Measurements from ENCODE around the gene CHN2.
A peak's percentile ranks its signal among the peaks of the same experiment; 100 is the strongest.

CHN2 gene

GRCh38 chr7:29340696-29341095 is 146.1 kb downstream of the CHN2 start:
- Histone ChIP-seq H3K4me1 (ENCODE audit: control insufficient read depth, low read depth, low read length) (peaks cover 3% of the 10 kb centered on the region), H3K27ac (ENCODE audit: low read depth, low read length) (no peak overlapping the region), H3K4ac (ENCODE audit: low read depth, low read length) (no peak overlapping the region), H3K4me2 (ENCODE audit: low read length) (no peak overlapping the region), H3K23ac (ENCODE audit: low read length) (no peak overlapping the region), H2AK5ac (ENCODE audit: low read length) (no peak overlapping the region), H3K9ac (ENCODE audit: low read length) (no peak overlapping the region), H2BK5ac (ENCODE audit: low read length) (no peak overlapping the region), H3K79me2 (ENCODE audit: control insufficient read depth, insufficient read depth, low read length) (no peaks in the 10 kb centered on the region), H3K4me3 (ENCODE audit: low read length) (no peak overlapping the region), H3K79me1 (ENCODE audit: low read length) (no peaks in the 10 kb centered on the region), H3K56ac (ENCODE audit: low read length) (no peak overlapping the region), H3K27me3 (ENCODE audit: insufficient read depth, low read length, poor library complexity) (no peaks in the 10 kb centered on the region), H2BK15ac (replicated peaks; ENCODE audit: low read depth) (no peak overlapping the region), H4K8ac (ENCODE audit: low read depth, low read length) (no peak overlapping the region), H4K5ac (ENCODE audit: low read length) (no peak overlapping the region), H3K18ac (ENCODE audit: low read length) (no peak overlapping the region), H3K36me3 (ENCODE audit: control insufficient read depth, insufficient read depth, low read length) (no peaks in the 10 kb centered on the region), H2BK120ac (ENCODE audit: low read depth, low read length) (no peak overlapping the region)
- no CpG with 5 or more reads among the region's 8 CpGs for WGBS (ENCODE audit: extremely low coverage, insufficient coverage, low lambda C conversion rate)
- no peak for DNase-seq

- H2AK5ac ChIP-seq (ENCODE audit: low read length), result no peak overlapping the region
- DNase-seq, result no peak
- H3K4ac ChIP-seq (ENCODE audit: low read depth, low read length), result no peak overlapping the region
- H3K4me3 ChIP-seq (ENCODE audit: low read length), result no peak overlapping the region
- no peak overlapping the region for H4K5ac ChIP-seq (ENCODE audit: low read length)
- H3K56ac ChIP-seq (ENCODE audit: low read length), result no peak overlapping the region
- peaks cover 3% of the 10 kb centered on the region for H3K4me1 ChIP-seq (ENCODE audit: control insufficient read depth, low read depth, low read length)
- H3K18ac ChIP-seq (ENCODE audit: low read length), result no peak overlapping the region
- no peaks in the 10 kb centered on the region for H3K36me3 ChIP-seq (ENCODE audit: control insufficient read depth, insufficient read depth, low read length)
- H3K79me2 ChIP-seq (ENCODE audit: control insufficient read depth, insufficient read depth, low read length), result no peaks in the 10 kb centered on the region
- WGBS (ENCODE audit: extremely low coverage, insufficient coverage, low lambda C conversion rate), result no CpG with 5 or more reads among the region's 7 CpGs
- no peaks in the 10 kb centered on the region for H3K79me1 ChIP-seq (ENCODE audit: low read length)
- no peak overlapping the region for H3K23ac ChIP-seq (ENCODE audit: low read length)
- H3K27me3 ChIP-seq (ENCODE audit: insufficient read depth, low read length, poor library complexity), result no peaks in the 10 kb centered on the region
- H3K27ac ChIP-seq (ENCODE audit: low read depth, low read length), result no peak overlapping the region
- no peak overlapping the region for H2BK15ac ChIP-seq (replicated peaks; ENCODE audit: low read depth)
- H3K4me2 ChIP-seq (ENCODE audit: low read length), result no peak overlapping the region
- no peak overlapping the region for H2BK5ac ChIP-seq (ENCODE audit: low read length)
- no peak overlapping the region for H3K9ac ChIP-seq (ENCODE audit: low read length)
- H4K8ac ChIP-seq (ENCODE audit: low read depth, low read length), result no peak overlapping the region
- no peak overlapping the region for H2BK120ac ChIP-seq (ENCODE audit: low read depth, low read length)
Measured at GRCh38 chr7:29341156-29341555, 146.6 kb downstream of the CHN2 start.

GRCh38 chr7:29342761-29343160 is 148.2 kb downstream of the CHN2 start:
- Histone ChIP-seq H3K79me1 (ENCODE audit: low read length) (no peaks in the 10 kb centered on the region), H2BK5ac (ENCODE audit: low read length) (no peak overlapping the region), H4K5ac (ENCODE audit: low read length) (no peak overlapping the region)

GRCh38 chr7:29343399-29343798 is 148.8 kb downstream of the CHN2 start:
- Histone ChIP-seq H3K36me3 (ENCODE audit: control insufficient read depth, insufficient read depth, low read length) (no peaks in the 10 kb centered on the region), H2BK120ac (ENCODE audit: low read depth, low read length) (no peak overlapping the region), H2BK15ac (replicated peaks; ENCODE audit: low read depth) (no peak overlapping the region), H2BK5ac (ENCODE audit: low read length) (no peak overlapping the region), H3K4me1 (ENCODE audit: control insufficient read depth, low read depth, low read length) (no peaks in the 10 kb centered on the region), H3K27me3 (ENCODE audit: insufficient read depth, low read length, poor library complexity) (no peaks in the 10 kb centered on the region), H3K56ac (ENCODE audit: low read length) (no peak overlapping the region), H3K18ac (ENCODE audit: low read length) (no peak overlapping the region), H3K4me3 (ENCODE audit: low read length) (no peak overlapping the region), H3K79me2 (ENCODE audit: control insufficient read depth, insufficient read depth, low read length) (no peaks in the 10 kb centered on the region), H3K4me2 (ENCODE audit: low read length) (no peak overlapping the region), H3K23ac (ENCODE audit: low read length) (no peak overlapping the region), H3K27ac (ENCODE audit: low read depth, low read length) (no peak overlapping the region), H4K8ac (ENCODE audit: low read depth, low read length) (no peak overlapping the region), H3K4ac (ENCODE audit: low read depth, low read length) (no peak overlapping the region), H3K9ac (ENCODE audit: low read length) (no peak overlapping the region), H3K79me1 (ENCODE audit: low read length) (no peaks in the 10 kb centered on the region), H4K5ac (ENCODE audit: low read length) (no peak overlapping the region), H2AK5ac (ENCODE audit: low read length) (no peak overlapping the region)
- no CpG with 5 or more reads among the region's 2 CpGs for WGBS (ENCODE audit: extremely low coverage, insufficient coverage, low lambda C conversion rate)
- DNase-seq, result no peak

More at GRCh38 chr7:29342761-29343160, 148.2 kb downstream of the CHN2 start:
- Histone ChIP-seq H3K27ac (ENCODE audit: low read depth, low read length) (no peak overlapping the region), H3K4me1 (ENCODE audit: control insufficient read depth, low read depth, low read length) (no peaks in the 10 kb centered on the region), H2BK120ac (ENCODE audit: low read depth, low read length) (no peak overlapping the region), H3K36me3 (ENCODE audit: control insufficient read depth, insufficient read depth, low read length) (no peaks in the 10 kb centered on the region), H3K4me3 (ENCODE audit: low read length) (no peak overlapping the region), H3K79me2 (ENCODE audit: control insufficient read depth, insufficient read depth, low read length) (no peaks in the 10 kb centered on the region), H3K23ac (ENCODE audit: low read length) (no peak overlapping the region), H3K56ac (ENCODE audit: low read length) (no peak overlapping the region), H2AK5ac (ENCODE audit: low read length) (no peak overlapping the region), H3K9ac (ENCODE audit: low read length) (no peak overlapping the region), H4K8ac (ENCODE audit: low read depth, low read length) (no peak overlapping the region), H3K4ac (ENCODE audit: low read depth, low read length) (no peak overlapping the region), H3K18ac (ENCODE audit: low read length) (no peak overlapping the region), H2BK15ac (replicated peaks; ENCODE audit: low read depth) (no peak overlapping the region), H3K27me3 (ENCODE audit: insufficient read depth, low read length, poor library complexity) (no peaks in the 10 kb centered on the region), H3K4me2 (ENCODE audit: low read length) (no peak overlapping the region)
- DNase-seq, result no peak
- no CpG with 5 or more reads among the region's 3 CpGs for WGBS (ENCODE audit: extremely low coverage, insufficient coverage, low lambda C conversion rate)

- no peak for DNase-seq
- no peak overlapping the region for H3K18ac ChIP-seq (ENCODE audit: low read length)
- no peak overlapping the region for H3K56ac ChIP-seq (ENCODE audit: low read length)
- no peaks in the 10 kb centered on the region for H3K79me1 ChIP-seq (ENCODE audit: low read length)
- no peak overlapping the region for H3K4me3 ChIP-seq (ENCODE audit: low read length)
- no CpG with 5 or more reads among the region's 4 CpGs for WGBS (ENCODE audit: extremely low coverage, insufficient coverage, low lambda C conversion rate)
- no peaks in the 10 kb centered on the region for H3K4me1 ChIP-seq (ENCODE audit: control insufficient read depth, low read depth, low read length)
- H3K4me2 ChIP-seq (ENCODE audit: low read length), result no peak overlapping the region
- H3K9ac ChIP-seq (ENCODE audit: low read length), result no peak overlapping the region
- no peak overlapping the region for H4K5ac ChIP-seq (ENCODE audit: low read length)
- H2BK15ac ChIP-seq (replicated peaks; ENCODE audit: low read depth), result no peak overlapping the region
- H2BK5ac ChIP-seq (ENCODE audit: low read length), result no peak overlapping the region
- H3K79me2 ChIP-seq (ENCODE audit: control insufficient read depth, insufficient read depth, low read length), result no peaks in the 10 kb centered on the region
- no peak overlapping the region for H3K27ac ChIP-seq (ENCODE audit: low read depth, low read length)
- no peaks in the 10 kb centered on the region for H3K27me3 ChIP-seq (ENCODE audit: insufficient read depth, low read length, poor library complexity)
- no peak overlapping the region for H2AK5ac ChIP-seq (ENCODE audit: low read length)
- H4K8ac ChIP-seq (ENCODE audit: low read depth, low read length), result no peak overlapping the region
- H3K36me3 ChIP-seq (ENCODE audit: control insufficient read depth, insufficient read depth, low read length), result no peaks in the 10 kb centered on the region
- no peak overlapping the region for H2BK120ac ChIP-seq (ENCODE audit: low read depth, low read length)
- H3K23ac ChIP-seq (ENCODE audit: low read length), result no peak overlapping the region
- H3K4ac ChIP-seq (ENCODE audit: low read depth, low read length), result no peak overlapping the region
Measured at GRCh38 chr7:29344334-29344978, 149.9 kb downstream of the CHN2 start.

- Histone ChIP-seq H2AK5ac (ENCODE audit: low read length) (no peak overlapping the region), H3K9ac (ENCODE audit: low read length) (no peak overlapping the region), H3K79me1 (ENCODE audit: low read length) (no peaks in the 10 kb centered on the region), H3K4me1 (ENCODE audit: control insufficient read depth, low read depth, low read length) (no peaks in the 10 kb centered on the region), H3K18ac (ENCODE audit: low read length) (no peak overlapping the region), H2BK5ac (ENCODE audit: low read length) (no peak overlapping the region), H3K27me3 (ENCODE audit: insufficient read depth, low read length, poor library complexity) (no peaks in the 10 kb centered on the region), H3K4me2 (ENCODE audit: low read length) (no peak overlapping the region), H4K8ac (ENCODE audit: low read depth, low read length) (no peak overlapping the region), H2BK120ac (ENCODE audit: low read depth, low read length) (no peak overlapping the region), H3K4me3 (ENCODE audit: low read length) (no peak overlapping the region), H3K79me2 (ENCODE audit: control insufficient read depth, insufficient read depth, low read length) (no peaks in the 10 kb centered on the region), H4K5ac (ENCODE audit: low read length) (no peak overlapping the region), H3K4ac (ENCODE audit: low read depth, low read length) (no peak overlapping the region), H3K27ac (ENCODE audit: low read depth, low read length) (no peak overlapping the region), H2BK15ac (replicated peaks; ENCODE audit: low read depth) (no peak overlapping the region), H3K56ac (ENCODE audit: low read length) (no peak overlapping the region), H3K36me3 (ENCODE audit: control insufficient read depth, insufficient read depth, low read length) (no peaks in the 10 kb centered on the region), H3K23ac (ENCODE audit: low read length) (no peak overlapping the region)
- DNase-seq, result peak; percentile 71
- WGBS (ENCODE audit: extremely low coverage, insufficient coverage, low lambda C conversion rate), result no CpG with 5 or more reads among the region's 9 CpGs
Measured at GRCh38 chr7:29345590-29345989, 151.0 kb downstream of the CHN2 start.

Measured in mesendoderm (in vitro differentiated cells).